Endothelial cell (in vitro differentiated cells): ENCODE results near the gene LAD1. TPM values are rescaled to one million over a fixed set of nuclear protein-coding genes. Genes with fewer than 3 reads are reported as not detected.

Experiments used
- DNase-seq: peaks from one replicate; pipeline ENCODE4 v3.0.0; 2021; ENCODE audit warnings: low spot score
- H3K27ac Mint-ChIP-seq: one replicate; pipeline ENCODE4 v1.8.0; 2021; ENCODE audit warnings: mixed read lengths, inconsistent platforms; ENCODE audit not compliant: unreplicated experiment
- H3K27me3 Mint-ChIP-seq: one replicate; pipeline ENCODE4 v1.8.0; 2021; ENCODE audit warnings: mild to moderate bottlenecking, moderate library complexity, mixed read lengths, inconsistent platforms; ENCODE audit not compliant: unreplicated experiment
- H3K36me3 Mint-ChIP-seq: one replicate; pipeline ENCODE4 v1.8.0; 2021; ENCODE audit warnings: mild to moderate bottlenecking, low read depth, mixed read lengths, inconsistent platforms; ENCODE audit not compliant: unreplicated experiment
- H3K4me1 Mint-ChIP-seq: one replicate; pipeline ENCODE4 v1.8.0; 2021; ENCODE audit warnings: mild to moderate bottlenecking, mixed read lengths, inconsistent platforms; ENCODE audit not compliant: unreplicated experiment
- H3K4me3 Mint-ChIP-seq: one replicate; pipeline ENCODE4 v1.8.0; 2021; ENCODE audit warnings: mild to moderate bottlenecking, mixed read lengths, inconsistent platforms; ENCODE audit not compliant: unreplicated experiment
- H3K9me3 Mint-ChIP-seq: one replicate; pipeline ENCODE4 v1.8.0; 2021; ENCODE audit warnings: mixed read lengths, inconsistent platforms; ENCODE audit not compliant: unreplicated experiment
- CTCF ChIP-seq: fragments of 200-600 bp; sonication (generic); IDR thresholded peaks from one replicate; pipeline ENCODE4 v1.5.0; 2021; ENCODE audit warnings: antibody characterized with exemption; ENCODE audit not compliant: unreplicated experiment
- total RNA-seq: library from RNA; stranded (reverse); fragmentation: NEBNext Ultra II Directional; extraction: Animal tissue kit (Norgen Biotek cat#: 25700); gene quantifications from one replicate; pipeline ENCODE4 v1.2.1, GENCODE V29; 2021; ENCODE audit not compliant: unreplicated experiment

Gene LAD1
- total RNA-seq, 1 donor from 2014 or later: 0.59 TPM

GRCh38 chr1:201443747-201444146, 44.6 kb upstream of the LAD1 start:
- H3K4me1 Mint-ChIP-seq: peaks cover 13% of the 10 kb centered on the region
- DNase-seq: no peak
- no peaks in the 10 kb centered on the region for H3K9me3 Mint-ChIP-seq
- no peak overlapping the region for H3K4me3 Mint-ChIP-seq
- H3K27ac Mint-ChIP-seq: no peak overlapping the region
- no peaks in the 10 kb centered on the region for H3K36me3 Mint-ChIP-seq
- no peaks in the 10 kb centered on the region for H3K27me3 Mint-ChIP-seq
- TF ChIP-seq CTCF: no peak

DNA sequence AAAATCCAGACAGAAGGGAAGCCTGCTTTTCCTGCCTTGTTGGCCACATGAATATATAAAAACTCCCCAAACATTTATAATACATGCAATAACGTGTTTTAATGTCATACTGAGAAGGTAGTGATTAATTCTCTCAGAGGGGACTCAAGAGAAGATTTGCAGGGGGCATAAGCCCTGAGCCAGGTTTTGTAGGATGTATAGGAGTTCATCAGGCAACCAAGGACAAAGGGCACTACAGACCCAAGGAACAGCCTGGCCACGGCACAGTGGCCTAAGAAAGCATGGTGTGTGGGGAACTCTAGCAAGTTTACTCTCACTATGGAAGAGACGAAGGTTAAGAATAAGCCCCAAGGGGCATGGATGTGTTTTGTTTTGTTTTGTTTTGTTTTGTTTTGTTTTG, 37.8 kb upstream of the LAD1 start:
- H3K9me3 Mint-ChIP-seq: no peaks in the 10 kb centered on the region
- no peak for TF ChIP-seq CTCF
- no peak for DNase-seq
- H3K4me1 Mint-ChIP-seq: peaks cover 13% of the 10 kb centered on the region
- H3K27me3 Mint-ChIP-seq: peaks cover 5% of the 10 kb centered on the region
- H3K27ac Mint-ChIP-seq: no peak overlapping the region
- H3K4me3 Mint-ChIP-seq: no peak overlapping the region
- no peaks in the 10 kb centered on the region for H3K36me3 Mint-ChIP-seq

- Mint-ChIP-seq H3K4me3 (no peak overlapping the region), H3K27ac (no peak overlapping the region), H3K36me3 (no peaks in the 10 kb centered on the region), H3K27me3 (peaks cover 5% of the 10 kb centered on the region), H3K4me1 (peaks cover 13% of the 10 kb centered on the region), H3K9me3 (no peaks in the 10 kb centered on the region)
- no peak for DNase-seq
- no peak for TF ChIP-seq CTCF
These were observed 37.3 kb upstream of the LAD1 start for GRCh38 chr1:201436393-201436792.

GRCh38 chr1:201434266-201434665, 35.1 kb upstream of the LAD1 start:
- no peak overlapping the region for H3K27ac Mint-ChIP-seq
- peaks cover 10% of the 10 kb centered on the region for H3K4me1 Mint-ChIP-seq
- H3K4me3 Mint-ChIP-seq: no peak overlapping the region
- H3K27me3 Mint-ChIP-seq: peaks cover 9% of the 10 kb centered on the region
- no peak for TF ChIP-seq CTCF
- H3K9me3 Mint-ChIP-seq: no peaks in the 10 kb centered on the region
- DNase-seq: no peak
- H3K36me3 Mint-ChIP-seq: no peaks in the 10 kb centered on the region

- Mint-ChIP-seq H3K4me3 (no peak overlapping the region), H3K4me1 (peaks cover 10% of the 10 kb centered on the region), H3K27me3 (peaks cover 9% of the 10 kb centered on the region), H3K36me3 (no peaks in the 10 kb centered on the region), H3K27ac (no peak overlapping the region), H3K9me3 (no peaks in the 10 kb centered on the region)
- TF ChIP-seq CTCF: no peak
- no peak for DNase-seq
These were observed 34.5 kb upstream of the LAD1 start for GRCh38 chr1:201433609-201434008.
